ENCODE measurements around the gene GJA3.

The GJA3 gene

DNA sequence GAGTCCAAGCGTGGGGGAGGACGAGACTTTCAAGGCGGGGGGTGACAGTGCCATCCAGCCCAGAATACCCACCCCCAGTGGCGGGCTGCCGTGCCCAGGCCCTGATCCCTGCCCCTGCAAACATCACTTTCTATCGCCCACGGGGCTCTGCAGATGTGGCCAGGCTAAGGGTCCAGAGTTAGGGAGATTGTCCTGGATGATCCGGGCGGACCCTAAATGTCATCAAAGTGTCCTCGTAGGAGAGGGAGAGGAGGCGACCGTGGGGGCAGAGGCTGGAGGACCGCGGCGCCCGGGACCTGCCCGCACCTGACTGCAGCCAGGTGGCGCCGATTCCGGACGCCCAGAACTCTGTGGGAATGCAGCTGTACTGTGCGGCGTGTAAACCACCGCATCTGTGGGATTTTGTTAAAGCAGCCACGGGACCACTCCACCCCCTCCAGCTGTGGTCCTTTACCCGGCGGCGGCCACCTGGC, 32.4 kb downstream of the GJA3 start:
- TF ChIP-seq CTCF (IDR thresholded peaks at IDR 0.05): no peak

DNA sequence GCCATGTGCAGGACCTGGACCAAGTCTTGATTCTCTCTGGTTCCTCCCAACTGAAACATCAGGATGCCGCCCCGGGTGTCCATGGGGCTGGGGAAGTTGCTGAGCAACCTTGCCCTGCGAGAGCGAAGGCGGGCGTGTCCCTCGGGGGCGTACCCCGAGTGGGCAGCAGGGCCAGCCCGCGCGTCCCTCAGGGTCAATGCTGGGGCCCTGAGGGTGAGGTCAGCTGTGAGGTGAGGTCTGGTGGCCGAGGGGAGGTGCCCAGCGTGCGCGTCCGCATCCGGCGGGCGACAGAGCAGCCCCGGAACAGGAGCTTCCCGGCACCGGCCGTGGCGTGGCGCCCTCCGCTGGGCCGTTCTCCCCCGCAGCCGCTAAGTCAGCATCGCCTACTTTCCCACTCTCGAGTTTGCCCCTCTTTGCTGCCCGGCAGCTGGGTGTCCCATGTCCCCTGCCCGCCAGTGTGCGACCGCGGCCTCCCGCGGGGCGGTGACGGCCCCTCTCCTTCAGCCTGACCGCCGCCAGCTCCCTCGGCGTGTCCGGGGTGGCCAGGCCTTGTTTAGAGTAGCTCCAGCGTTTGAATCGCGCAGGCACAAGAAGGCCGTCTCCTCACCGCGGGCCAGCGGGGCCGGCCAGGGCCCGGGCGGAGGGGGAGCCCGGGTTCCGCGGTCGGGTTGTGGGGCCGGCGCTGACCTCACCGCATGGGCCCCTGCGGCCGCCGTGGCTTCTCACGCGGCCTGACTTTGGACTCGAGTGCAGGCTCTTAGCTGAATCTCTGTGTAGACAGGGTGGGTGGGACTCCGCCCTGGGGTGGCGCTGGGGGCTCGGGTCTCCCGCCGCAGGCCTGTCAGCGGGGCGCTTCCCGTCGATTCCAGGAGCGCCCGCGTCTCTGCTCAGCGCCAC, 33.0 kb downstream of the GJA3 start:
- no peak for TF ChIP-seq CTCF (IDR thresholded peaks at IDR 0.05)

GRCh38 chr13:20127262-20127561, 33.6 kb downstream of the GJA3 start:
- TF ChIP-seq CTCF (IDR thresholded peaks at IDR 0.05): no peak

DNA sequence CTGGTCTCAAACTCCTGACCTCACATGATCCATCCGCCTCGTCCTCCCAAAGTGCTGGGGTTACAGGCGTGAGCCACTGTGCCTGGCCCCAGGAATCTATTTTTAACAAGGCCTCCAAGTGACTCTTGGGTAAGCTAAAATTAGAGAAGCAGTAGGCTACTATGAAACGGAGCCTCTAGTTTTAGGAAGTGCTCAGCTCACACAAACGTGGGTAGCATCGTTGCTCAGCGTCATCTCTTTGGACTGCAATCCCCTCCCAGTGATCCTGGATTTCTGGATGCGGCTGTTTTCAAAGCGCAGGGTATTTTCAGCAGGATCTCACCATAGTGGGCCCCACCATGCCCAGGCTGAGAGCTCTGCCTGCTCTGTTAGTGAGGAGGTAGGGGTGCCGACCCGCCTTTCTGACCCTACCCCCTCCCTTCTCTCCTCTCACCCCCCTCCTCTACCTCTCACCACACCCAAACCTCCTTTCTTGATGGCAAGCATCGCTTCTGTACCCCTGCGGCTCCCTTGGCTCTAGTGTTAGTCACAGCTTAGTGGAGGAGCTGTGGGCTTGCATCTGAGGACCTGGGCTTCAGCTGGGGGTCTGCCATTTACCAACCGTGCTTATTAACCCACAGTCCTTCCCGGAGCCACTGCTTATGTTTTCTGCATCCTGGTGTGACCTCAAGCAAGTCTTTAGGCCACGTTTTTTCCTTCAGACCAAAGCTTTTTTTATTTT, 34.2 kb downstream of the GJA3 start:
- no peak for TF ChIP-seq CTCF (IDR thresholded peaks at IDR 0.05)

DNA sequence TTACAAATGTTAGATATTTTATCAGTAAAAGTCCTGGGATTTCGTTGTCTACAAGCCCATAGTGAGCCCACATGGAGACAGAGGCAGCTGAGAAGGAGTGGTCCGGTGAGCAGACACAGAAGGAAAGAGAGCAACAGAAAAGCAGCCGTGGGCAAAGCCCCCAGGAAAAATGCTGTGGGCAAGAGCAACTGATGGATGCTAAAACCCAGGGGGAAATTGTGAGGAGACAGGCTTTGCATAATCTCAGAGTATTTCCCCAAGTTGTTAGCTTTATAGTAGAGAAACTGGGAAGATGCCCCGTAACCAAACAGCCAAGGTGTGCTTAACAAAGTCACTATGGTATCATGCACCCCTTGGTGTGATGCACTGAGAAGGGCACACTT, 35.1 kb downstream of the GJA3 start:
- TF ChIP-seq CTCF (IDR thresholded peaks at IDR 0.05): no peak

DNA sequence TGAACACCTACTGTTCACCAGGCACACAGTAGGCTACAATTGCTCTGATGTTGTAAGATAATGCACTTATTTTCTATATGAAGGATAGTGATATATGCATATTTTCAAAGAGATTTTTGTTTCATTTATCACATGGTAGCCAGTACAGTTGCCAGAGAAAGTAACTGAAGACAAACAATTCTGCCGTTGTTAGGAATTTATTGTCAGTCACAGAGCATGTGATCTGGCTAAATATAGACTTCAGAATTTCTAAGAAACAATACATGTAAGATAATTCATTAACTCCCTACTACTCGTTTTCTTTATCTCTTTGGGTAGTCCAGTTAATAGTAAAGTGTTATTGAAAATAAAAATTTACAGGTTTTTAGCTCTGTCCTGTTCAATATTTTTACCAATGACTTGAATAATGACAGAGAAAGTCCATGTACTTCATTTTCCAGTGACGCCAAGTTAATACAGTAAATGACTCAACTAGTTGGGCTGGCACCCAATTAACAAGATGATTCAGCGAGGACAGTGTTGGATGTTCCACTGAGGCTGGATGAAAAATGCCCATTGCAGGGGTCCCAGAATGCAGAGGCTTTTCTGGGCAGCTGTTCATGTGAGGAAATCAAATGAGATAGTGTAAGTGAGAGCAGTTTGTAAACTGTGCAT, 35.6 kb downstream of the GJA3 start:
- no peak for TF ChIP-seq CTCF (IDR thresholded peaks at IDR 0.05)

DNA sequence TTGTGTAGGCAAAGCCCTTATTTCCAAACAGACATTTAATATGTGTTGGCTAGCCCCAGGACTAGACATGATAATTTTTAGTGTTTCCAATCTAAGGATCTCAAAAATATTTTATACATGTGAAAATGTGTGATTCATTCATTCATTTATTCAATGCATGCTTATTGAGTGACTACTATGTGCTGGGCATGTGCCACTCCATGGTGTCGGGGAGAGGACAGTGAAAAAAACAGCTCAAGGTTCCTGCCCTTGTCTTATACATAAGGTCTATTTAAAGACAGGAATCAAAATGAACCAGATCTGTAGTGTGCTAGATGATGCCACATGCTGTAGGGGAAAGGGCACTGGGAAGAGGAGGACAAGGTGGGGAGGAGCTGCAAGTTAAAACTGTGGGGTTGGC, 36.5 kb downstream of the GJA3 start:
- TF ChIP-seq CTCF (IDR thresholded peaks at IDR 0.05): no peak

All from LNCAP (cell line).